Measurements from ENCODE around the gene ZBTB7B. TPM values are rescaled to one million over a fixed set of nuclear protein-coding genes. Genes with fewer than 3 reads are reported as not detected.

Gene ZBTB7B
- polyA plus RNA-seq, 3 donors: 6.3 to 149 (median 9.6) TPM

- Histone ChIP-seq H3K79me2 (ENCODE audit: insufficient read depth, low read length) (peaks cover 7% of the 10 kb centered on the region), H3K9ac (ENCODE audit: insufficient read depth, low read length, poor library complexity, severe bottlenecking) (peak overlapping the region; percentile 77), H3K36me3 (replicated peaks in 1 of 2; ENCODE audit: control insufficient read depth in 1 of 2, insufficient read depth in 2 of 2, low read length in 2 of 2) (peaks cover 21 to 49% of the 10 kb centered on the region in 2 donors), H3K4me2 (replicated peaks; ENCODE audit: extremely low read depth, low read length, poor library complexity, severe bottlenecking) (peak overlapping the region; percentile 97), H3K9me3 (replicated peaks in 1 of 2; ENCODE audit: control insufficient read depth in 1 of 2, insufficient read depth in 1 of 2, low read length in 2 of 2) (no peaks in the 10 kb centered on the region), H3K27me3 (ENCODE audit: control insufficient read depth in 2 of 2, insufficient read depth in 2 of 2, low read length in 2 of 2) (peaks cover 0 to 5% of the 10 kb centered on the region in 2 donors), H3K4me3 (replicated peaks in 1 of 3; ENCODE audit: low read depth in 2 of 3, low read length in 3 of 3) (peak overlapping the region; percentile 62 to 89 (median 77)), H3K4me1 (ENCODE audit: control insufficient read depth in 1 of 2, insufficient read depth in 2 of 2, low read length in 2 of 2) (peaks cover 26 to 41% of the 10 kb centered on the region in 2 donors), H3K27ac (ENCODE audit: low read depth in 1 of 2, low read length in 2 of 2) (no peak overlapping the region), H4K20me1 (ENCODE audit: insufficient read depth, low read length) (peaks cover 66% of the 10 kb centered on the region), H2AFZ (ENCODE audit: insufficient read depth, low read depth, low read length, poor library complexity, severe bottlenecking) (peak overlapping the region; percentile 90)
- intact Hi-C loops (cut with micrococcal nuclease): loop anchor here (5.0 kb wide), 2 partner anchors 62 to 92 kb away; partner anchors contain the start of genes CKS1B (in 1 of the 2), SHC1 (in 1 of the 2) and ZBTB7B (in 1 of the 2)
- Mint-ChIP-seq H3K9me3 (peaks cover 0 to 2% (median 0%) of the 10 kb centered on the region in 7 donors), H3K27ac (peak overlapping the region in 4 of 7 donors; percentile 15 to 90 (median 80)), H3K4me3 (peak overlapping the region; percentile 81 to 87), H3K27me3 (ENCODE audit: low read depth in 3 of 3) (peaks cover 6 to 11% (median 10%) of the 10 kb centered on the region in 3 donors), H3K4me1 (peaks cover 33% of the 10 kb centered on the region), H3K36me3 (peaks cover 47 to 57% of the 10 kb centered on the region in 2 donors)
- TF ChIP-seq, protein P1, sequence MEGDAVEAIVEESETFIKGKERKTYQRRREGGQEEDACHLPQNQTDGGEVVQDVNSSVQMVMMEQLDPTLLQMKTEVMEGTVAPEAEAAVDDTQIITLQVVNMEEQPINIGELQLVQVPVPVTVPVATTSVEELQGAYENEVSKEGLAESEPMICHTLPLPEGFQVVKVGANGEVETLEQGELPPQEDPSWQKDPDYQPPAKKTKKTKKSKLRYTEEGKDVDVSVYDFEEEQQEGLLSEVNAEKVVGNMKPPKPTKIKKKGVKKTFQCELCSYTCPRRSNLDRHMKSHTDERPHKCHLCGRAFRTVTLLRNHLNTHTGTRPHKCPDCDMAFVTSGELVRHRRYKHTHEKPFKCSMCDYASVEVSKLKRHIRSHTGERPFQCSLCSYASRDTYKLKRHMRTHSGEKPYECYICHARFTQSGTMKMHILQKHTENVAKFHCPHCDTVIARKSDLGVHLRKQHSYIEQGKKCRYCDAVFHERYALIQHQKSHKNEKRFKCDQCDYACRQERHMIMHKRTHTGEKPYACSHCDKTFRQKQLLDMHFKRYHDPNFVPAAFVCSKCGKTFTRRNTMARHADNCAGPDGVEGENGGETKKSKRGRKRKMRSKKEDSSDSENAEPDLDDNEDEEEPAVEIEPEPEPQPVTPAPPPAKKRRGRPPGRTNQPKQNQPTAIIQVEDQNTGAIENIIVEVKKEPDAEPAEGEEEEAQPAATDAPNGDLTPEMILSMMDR (IDR thresholded peaks at IDR 0.05): no peak
- no peak for DNase-seq
- no CpG with 5 or more reads among the region's 14 CpGs for WGBS (ENCODE audit: insufficient coverage)
These were observed 61.7 kb downstream of the ZBTB7B start for GRCh38 chr1:155064111-155064831.

DNA sequence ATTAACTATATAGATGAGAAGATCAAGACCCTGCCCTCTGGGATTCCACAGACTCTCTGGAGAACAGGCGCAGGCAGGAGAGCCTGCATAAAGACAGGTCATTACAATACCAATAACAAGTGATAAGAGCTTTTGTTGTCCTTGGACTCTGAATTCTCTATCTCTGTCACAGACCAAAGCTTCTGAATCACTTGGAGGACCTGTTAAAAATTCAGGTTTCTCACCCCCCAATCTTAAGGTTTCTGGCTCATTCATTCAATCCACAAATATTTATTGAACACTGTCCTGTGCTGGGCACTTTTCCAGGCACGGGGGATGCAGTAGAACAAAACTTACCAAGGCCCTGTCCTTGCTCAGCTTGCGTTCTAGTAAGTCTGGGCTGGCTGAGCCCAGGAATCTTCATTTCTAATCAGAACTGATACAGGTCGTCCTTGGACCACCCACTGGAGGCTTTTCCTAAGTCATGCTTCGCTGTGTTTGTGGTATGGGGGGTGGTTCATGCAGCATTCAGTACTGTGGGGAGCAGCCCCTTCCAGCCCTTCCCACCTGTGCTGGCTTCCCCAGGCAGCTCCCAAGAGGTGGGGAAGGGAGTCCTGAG, 62.3 kb downstream of the ZBTB7B start:
- peaks cover 68% of the 10 kb centered on the region for H4K20me1 ChIP-seq (ENCODE audit: insufficient read depth, low read length)
- H3K4me3 ChIP-seq (replicated peaks in 1 of 3; ENCODE audit: low read depth in 2 of 3, low read length in 3 of 3): no peak overlapping the region
- no peak for DNase-seq
- no peak overlapping the region for H3K9ac ChIP-seq (ENCODE audit: insufficient read depth, low read length, poor library complexity, severe bottlenecking)
- 83% methylated on average over 1 of the region's 5 CpGs for WGBS (ENCODE audit: insufficient coverage)
- peaks cover 26 to 45% of the 10 kb centered on the region in 2 donors for H3K4me1 ChIP-seq (ENCODE audit: control insufficient read depth in 1 of 2, insufficient read depth in 2 of 2, low read length in 2 of 2)
- H3K27me3 ChIP-seq (ENCODE audit: control insufficient read depth in 2 of 2, insufficient read depth in 2 of 2, low read length in 2 of 2): peaks cover 0 to 5% of the 10 kb centered on the region in 2 donors
- no peaks in the 10 kb centered on the region for H3K9me3 ChIP-seq (replicated peaks in 1 of 2; ENCODE audit: control insufficient read depth in 1 of 2, insufficient read depth in 1 of 2, low read length in 2 of 2)
- TF ChIP-seq, protein P1 (IDR thresholded peaks at IDR 0.05): no peak
- Mint-ChIP-seq H3K36me3 (peaks cover 43 to 54% of the 10 kb centered on the region in 2 donors), H3K27me3 (ENCODE audit: low read depth in 3 of 3) (peaks cover 6 to 12% (median 11%) of the 10 kb centered on the region in 3 donors), H3K4me1 (peaks cover 33% of the 10 kb centered on the region), H3K9me3 (peaks cover 0 to 2% (median 0%) of the 10 kb centered on the region in 7 donors), H3K4me3 (peak overlapping the region in 1 of 2 donors; percentile 87), H3K27ac (peak overlapping the region in 1 of 7 donors; percentile 75)
- no peak overlapping the region for H2AFZ ChIP-seq (ENCODE audit: insufficient read depth, low read depth, low read length, poor library complexity, severe bottlenecking)
- H3K79me2 ChIP-seq (ENCODE audit: insufficient read depth, low read length): peaks cover 7% of the 10 kb centered on the region
- peaks cover 14 to 47% of the 10 kb centered on the region in 2 donors for H3K36me3 ChIP-seq (replicated peaks in 1 of 2; ENCODE audit: control insufficient read depth in 1 of 2, insufficient read depth in 2 of 2, low read length in 2 of 2)
- H3K27ac ChIP-seq (ENCODE audit: low read depth in 1 of 2, low read length in 2 of 2): no peak overlapping the region
- H3K4me2 ChIP-seq (replicated peaks; ENCODE audit: extremely low read depth, low read length, poor library complexity, severe bottlenecking): peak overlapping the region; percentile 97
- intact Hi-C loops (cut with micrococcal nuclease): loop anchor here (5.0 kb wide), 2 partner anchors 63 to 93 kb away; partner anchors contain the start of genes CKS1B (in 1 of the 2), SHC1 (in 1 of the 2) and ZBTB7B (in 1 of the 2)
